ENCODE measurements around the gene AKAP1. TPM values are rescaled to one million over a fixed set of nuclear protein-coding genes. Genes with fewer than 3 reads are reported as not detected.

AKAP1 gene
- total RNA-seq, result 10.1 and 13.9 TPM in 2 replicates

GRCh38 chr17:57084802-57085447, at the start of gene AKAP1:
TSS of gene AKAP1 (plus strand) at chr17:57085246. CDS start at chr17:57105465, 20,219 bp downstream.

Other genes with a start within 250 kb of the AKAP1 start
- 32.6 and 52.9 TPM in 2 replicates for gene TRIM25, start 171.2 kb upstream of the AKAP1 start, total RNA-seq
- gene COIL, start 124.2 kb upstream of the AKAP1 start, total RNA-seq, result 13.6 and 17.9 TPM in 2 replicates
- 48.0 and 72.7 TPM in 2 replicates for gene SCPEP1, start 107.1 kb upstream of the AKAP1 start, total RNA-seq
- gene MSI2, start 171.3 kb downstream of the AKAP1 start, total RNA-seq, result 13.1 and 19.1 TPM in 2 replicates

All from uterine smooth muscle cell (primary cell).